GM18873 (cell line): ENCODE data around the gene SMIM12.
"Not testable (repeated sequence)": the region's sequence is repeated elsewhere in the genome, so short reads cannot be mapped to it uniquely, and the experiment has no call there.

Experiments used
- ATAC-seq: cut with Tn5 transposase; IDR thresholded peaks from one replicate; pipeline ENCODE4 v1.9.1; 2021; ENCODE audit warnings: mild to moderate bottlenecking, moderate library complexity, moderate number of reproducible peaks; ENCODE audit not compliant: unreplicated experiment, low FRiP score

Gene SMIM12

GRCh38 chr1:34845131-34845901 lies 14.2 kb downstream of the SMIM12 start:
- no peak for ATAC-seq

GRCh38 chr1:34844252-34844634 lies 15.3 kb downstream of the SMIM12 start:
- ATAC-seq, result no peak

- no peak for ATAC-seq
Observed at GRCh38 chr1:34843392-34844251, 15.9 kb downstream of the SMIM12 start.

GRCh38 chr1:34842952-34843371 lies 16.6 kb downstream of the SMIM12 start:
- no peak for ATAC-seq

GRCh38 chr1:34842073-34842472 lies 17.5 kb downstream of the SMIM12 start:
- ATAC-seq, result no peak

- no peak for ATAC-seq
Observed at GRCh38 chr1:34840426-34840825, 19.1 kb downstream of the SMIM12 start.

GRCh38 chr1:34839526-34840305 lies 19.8 kb downstream of the SMIM12 start:
- no peak for ATAC-seq

- ATAC-seq, result no peak
Observed at GRCh38 chr1:34833711-34834110, 25.8 kb downstream of the SMIM12 start.

- no peak for ATAC-seq
Observed at GRCh38 chr1:34831721-34832246, 27.8 kb downstream of the SMIM12 start.

GRCh38 chr1:34829250-34829649 lies 30.3 kb downstream of the SMIM12 start:
- no peak for ATAC-seq

GRCh38 chr1:34828611-34829010 lies 30.9 kb downstream of the SMIM12 start:
- ATAC-seq, result no peak

- ATAC-seq, result no peak
Observed at GRCh38 chr1:34827341-34827941, 32.1 kb downstream of the SMIM12 start.

GRCh38 chr1:34825455-34826091 lies 34.0 kb downstream of the SMIM12 start:
- ATAC-seq, result no peak

GRCh38 chr1:34824817-34825454 lies 34.6 kb downstream of the SMIM12 start:
- ATAC-seq, result no peak

- ATAC-seq, result no peak
Observed at GRCh38 chr1:34822202-34822601, 37.3 kb downstream of the SMIM12 start.

GRCh38 chr1:34818862-34819261 lies 40.7 kb downstream of the SMIM12 start:
- not testable (repeated sequence) for ATAC-seq

- no peak for ATAC-seq
Observed at GRCh38 chr1:34816778-34817177, 42.8 kb downstream of the SMIM12 start.

GRCh38 chr1:34816332-34816731 lies 43.2 kb downstream of the SMIM12 start:
- no peak for ATAC-seq

GRCh38 chr1:34810781-34811180 lies 48.8 kb downstream of the SMIM12 start:
- ATAC-seq, result not testable (repeated sequence)
